Measurements from ENCODE around the gene HSF2BP.
"Not testable (repeated sequence)": the region's sequence is repeated elsewhere in the genome, so short reads cannot be mapped to it uniquely, and the experiment has no call there.

HSF2BP gene

DNA sequence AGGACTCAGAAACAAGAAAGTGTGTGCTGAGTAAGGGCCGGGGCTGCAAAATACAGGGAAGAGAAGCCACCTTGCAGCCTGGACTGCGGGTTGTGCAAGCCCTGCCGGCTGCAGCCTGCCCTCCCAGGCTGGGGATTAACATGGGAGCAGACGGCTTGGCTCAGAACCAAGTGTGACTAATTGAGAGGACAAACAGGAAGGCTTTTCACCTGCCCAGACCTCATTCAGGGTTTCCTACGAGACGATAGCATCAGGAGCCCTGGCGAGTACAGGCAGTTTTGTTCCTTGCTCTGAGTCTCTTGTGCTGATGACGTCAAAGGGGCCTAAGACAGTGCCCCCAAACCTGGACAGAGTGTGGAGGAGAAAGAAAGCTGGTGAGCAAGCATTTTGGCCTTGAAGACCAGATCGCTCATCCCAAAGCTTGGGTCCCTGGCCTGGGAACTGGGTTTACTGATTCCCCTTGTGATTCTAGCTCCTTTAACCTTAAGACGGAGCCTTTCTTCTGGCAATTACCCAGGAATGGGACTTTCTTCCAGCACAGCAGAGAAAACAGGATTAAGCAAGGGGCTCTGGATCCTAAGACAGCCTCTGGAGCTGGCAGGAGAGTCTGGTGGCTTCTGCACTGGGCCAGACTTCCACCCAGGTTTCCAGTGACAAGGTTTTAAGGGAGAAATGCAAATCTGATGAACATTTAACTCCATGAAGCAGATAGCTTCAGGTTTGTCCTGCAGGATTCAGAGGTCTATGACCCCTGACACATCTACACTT is 142.2 kb downstream of the HSF2BP start:
- not testable (repeated sequence) for DNase-seq (ENCODE audit: low read depth in 2 of 2)

DNA sequence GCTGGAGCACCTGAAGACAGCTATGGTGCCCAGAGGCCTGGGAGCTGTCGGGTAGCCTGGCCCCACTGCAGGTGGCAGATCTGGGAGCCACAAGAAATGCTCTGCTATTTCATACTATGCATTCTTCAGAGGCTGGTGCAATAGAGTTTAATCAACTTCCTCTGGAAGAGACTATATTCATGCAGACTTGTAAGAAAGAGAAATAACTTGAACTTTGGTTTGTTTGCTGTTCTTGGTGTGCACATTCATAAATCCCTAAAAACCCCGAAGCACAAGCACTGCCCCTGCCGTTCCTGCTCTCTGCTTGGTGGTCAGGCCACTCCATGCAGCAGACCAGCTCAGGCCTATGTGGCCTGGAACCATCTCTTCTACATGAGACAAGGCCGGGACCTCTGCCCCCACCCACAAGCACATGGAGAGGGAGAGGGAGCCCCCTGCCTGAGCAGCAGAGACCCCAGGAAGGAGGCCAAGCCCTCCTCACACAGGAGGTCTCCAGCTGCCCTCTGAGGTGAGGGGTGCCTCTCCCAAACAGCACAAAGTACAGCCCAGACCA is 142.9 kb downstream of the HSF2BP start:
- DNase-seq (ENCODE audit: low read depth in 2 of 2) = not testable (repeated sequence)

- DNase-seq (ENCODE audit: low read depth in 2 of 2) = not testable (repeated sequence)
Measured at GRCh38 chr21:43514834-43515233, 144.5 kb downstream of the HSF2BP start.

GRCh38 chr21:43513023-43513422 is 146.3 kb downstream of the HSF2BP start:
- not testable (repeated sequence) for DNase-seq (ENCODE audit: low read depth in 2 of 2)

DNA sequence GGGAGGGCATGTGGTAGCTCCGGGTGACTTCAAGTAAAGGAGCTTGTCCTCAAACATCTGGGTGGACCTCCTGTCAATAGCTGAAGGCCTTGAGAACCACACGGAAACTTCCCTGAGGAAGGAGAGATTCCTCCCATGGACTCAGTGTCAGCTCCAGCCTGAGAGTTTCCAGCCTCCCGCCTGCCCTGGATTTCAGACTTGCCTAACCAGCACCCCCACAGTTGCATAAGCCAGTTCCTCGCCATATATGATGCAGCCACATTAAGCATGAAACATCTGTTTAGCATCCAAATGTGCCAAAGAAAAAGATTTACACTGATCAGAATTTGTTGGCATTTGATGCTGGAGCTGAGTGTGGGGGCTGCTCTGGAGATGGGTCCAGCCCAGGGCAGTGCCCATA is 148.1 kb downstream of the HSF2BP start:
- DNase-seq (ENCODE audit: low read depth in 2 of 2) = not testable (repeated sequence)

- not testable (repeated sequence) for DNase-seq (ENCODE audit: low read depth in 2 of 2)
Measured at GRCh38 chr21:43510669-43511068, 148.6 kb downstream of the HSF2BP start.

DNA sequence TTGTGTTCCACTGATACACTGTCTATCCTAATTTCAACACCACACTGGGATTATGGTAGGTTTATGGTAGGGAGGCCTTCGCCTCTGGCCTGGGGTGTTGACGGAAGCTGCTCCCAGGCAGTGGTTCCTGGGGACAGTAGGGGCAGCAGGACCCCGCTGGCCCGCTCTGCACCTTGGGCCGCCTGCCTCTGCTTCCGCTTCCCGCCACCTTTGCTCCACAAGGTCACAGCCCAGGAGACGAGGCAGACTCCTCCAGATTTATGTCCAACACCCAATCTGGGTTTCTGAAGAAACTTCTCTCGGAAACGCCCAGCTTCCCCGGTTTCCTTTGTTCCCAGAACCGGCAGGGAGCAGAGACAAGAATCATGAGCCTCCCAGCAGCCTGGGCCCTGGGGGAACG is 155.4 kb downstream of the HSF2BP start:
- DNase-seq (ENCODE audit: low read depth in 2 of 2) = not testable (repeated sequence)

- not testable (repeated sequence) for DNase-seq (ENCODE audit: low read depth in 2 of 2)
Measured at GRCh38 chr21:43503075-43503750, 156.1 kb downstream of the HSF2BP start.

- not testable (repeated sequence) for DNase-seq (ENCODE audit: low read depth in 2 of 2)
Measured at GRCh38 chr21:43502407-43503071, 156.7 kb downstream of the HSF2BP start.

DNA sequence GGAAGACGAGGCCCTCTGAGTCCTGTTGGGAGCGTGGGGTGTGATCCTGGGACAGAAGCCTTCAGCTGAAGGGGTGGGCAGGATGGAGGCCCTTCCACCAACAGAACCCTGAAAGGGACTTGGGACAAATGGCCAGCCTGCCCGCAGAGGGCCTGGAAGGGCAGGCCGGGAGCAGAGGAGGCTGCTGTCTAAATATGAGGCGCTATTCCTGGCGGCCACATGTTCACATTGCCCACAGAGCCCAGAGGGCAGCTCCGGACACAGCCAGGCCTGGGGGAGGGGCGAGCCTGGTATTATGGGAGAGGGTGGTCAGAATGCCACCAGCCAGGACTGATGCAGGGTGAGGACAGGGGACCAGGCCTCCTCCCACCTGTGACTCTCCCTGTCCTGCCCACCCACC is 160.4 kb downstream of the HSF2BP start:
- not testable (repeated sequence) for DNase-seq (ENCODE audit: low read depth in 2 of 2)

DNA sequence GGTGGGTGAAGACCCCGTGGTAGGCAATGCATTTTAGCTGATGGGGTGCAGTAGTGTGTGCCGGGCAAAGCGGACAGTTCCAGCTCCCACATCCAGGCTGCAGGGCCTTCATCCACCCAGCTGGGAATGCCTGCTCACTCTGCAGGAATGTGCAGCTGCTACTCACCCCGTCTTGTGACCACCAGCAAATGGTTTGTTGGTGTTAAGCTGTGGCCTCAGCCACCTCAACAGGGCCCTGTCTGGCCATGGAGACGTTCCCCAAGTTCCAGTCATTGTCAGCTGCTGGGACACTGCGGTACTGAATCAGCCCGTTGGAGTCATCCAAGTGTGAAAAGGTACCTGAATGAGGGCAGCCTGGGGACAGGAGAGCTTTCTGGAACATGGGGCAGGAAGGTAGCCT is 161.2 kb downstream of the HSF2BP start:
- not testable (repeated sequence) for DNase-seq (ENCODE audit: low read depth in 2 of 2)

DNA sequence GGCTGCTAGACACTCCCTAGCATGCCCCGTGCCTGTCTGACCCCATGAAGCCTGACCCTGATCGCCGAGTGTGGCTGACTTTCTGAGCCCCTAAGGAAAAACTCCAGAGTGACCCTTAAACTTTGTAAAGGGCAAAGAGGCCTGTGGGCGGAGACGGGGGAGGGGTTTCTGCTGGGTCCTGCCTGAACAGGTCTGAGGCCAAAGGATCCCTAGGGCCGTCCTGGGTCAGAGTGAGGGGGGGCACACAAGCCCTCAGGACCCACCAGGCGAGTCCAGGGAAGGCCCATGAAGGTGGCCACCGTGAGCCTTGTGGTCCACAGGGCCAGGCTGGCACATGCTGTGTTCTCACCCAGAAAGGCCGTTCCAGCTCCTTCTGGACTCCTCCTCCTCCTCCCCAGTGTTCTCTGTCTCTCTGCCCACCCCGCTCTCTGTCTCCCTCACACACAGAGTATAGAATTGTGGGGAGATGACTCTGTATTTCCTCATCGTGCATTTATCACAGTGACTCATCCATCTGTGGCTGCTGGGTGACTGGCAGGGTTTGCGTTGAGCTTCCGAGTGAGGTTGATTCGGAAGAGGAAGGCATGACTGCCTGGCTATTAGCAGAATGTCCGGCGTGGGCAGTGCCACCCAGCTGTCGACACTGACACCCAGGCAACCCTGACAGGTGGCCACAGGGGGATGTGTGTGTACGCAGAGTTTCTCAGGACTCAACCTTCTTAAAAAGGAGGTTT is 164.8 kb downstream of the HSF2BP start:
- DNase-seq (ENCODE audit: low read depth in 2 of 2) = not testable (repeated sequence)

- DNase-seq (ENCODE audit: low read depth in 2 of 2) = not testable (repeated sequence)
Measured at GRCh38 chr21:43493471-43493870, 165.8 kb downstream of the HSF2BP start.

- not testable (repeated sequence) for DNase-seq (ENCODE audit: low read depth in 2 of 2)
Measured at GRCh38 chr21:43488235-43488634, 171.1 kb downstream of the HSF2BP start.

DNA sequence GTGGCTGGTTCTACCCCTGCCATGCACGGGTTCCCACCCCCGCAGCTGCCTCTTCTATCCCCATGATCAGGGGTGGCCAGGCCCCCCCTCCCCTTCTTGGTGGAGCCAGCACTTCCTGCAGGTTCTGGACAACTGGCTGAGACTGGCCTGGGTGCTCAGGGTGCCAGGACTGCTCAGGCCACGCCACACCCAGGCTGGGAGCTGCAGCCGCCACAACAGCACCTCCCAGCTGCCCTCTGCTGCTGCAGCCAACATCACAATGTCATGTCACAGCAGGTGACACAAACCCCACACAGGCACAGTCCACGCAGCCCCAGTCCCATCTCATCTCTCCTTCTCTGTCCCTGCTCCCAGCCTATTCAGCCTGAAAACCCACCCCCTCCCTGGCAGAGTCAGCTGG is 173.2 kb downstream of the HSF2BP start:
- not testable (repeated sequence) for DNase-seq (ENCODE audit: low read depth in 2 of 2)

- not testable (repeated sequence) for DNase-seq (ENCODE audit: low read depth in 2 of 2)
Measured at GRCh38 chr21:43485016-43485415, 174.3 kb downstream of the HSF2BP start.

GRCh38 chr21:43479197-43479596 is 180.1 kb downstream of the HSF2BP start:
- DNase-seq (ENCODE audit: low read depth in 2 of 2) = not testable (repeated sequence)
